Fibroblast of the aortic adventitia (primary cell): ENCODE measurements around the gene PGLYRP3. TPM values are rescaled to one million over a fixed set of nuclear protein-coding genes. Genes with fewer than 3 reads are reported as not detected.

Experiments
- DNase-seq: peaks from one replicate; pipeline ENCODE4 v3.0.0-alpha.2; 2010; ENCODE audit warnings: low read depth
- H3K4me3 ChIP-seq: 2 replicates; pipeline ENCODE4 v1.5.1; 2011; ENCODE audit warnings: low read depth, mild to moderate bottlenecking, control low read depth, low read length, moderate library complexity
- total RNA-seq: library from RNA; depleted of rRNA; stranded (reverse); fragments of >200 nt; gene quantifications from 2 replicates; pipeline ENCODE4 v1.2.3, GENCODE V29; 2012; ENCODE audit warnings: low replicate concordance
- TF ChIP-seq, protein P1 (sequence below): IDR thresholded peaks from 2 replicates; pipeline ENCODE4 v1.5.1; 2011; ENCODE audit warnings: mild to moderate bottlenecking, low read length, control low read depth, inconsistent platforms; ENCODE audit not compliant: insufficient read depth

PGLYRP3 gene
- total RNA-seq, 1 donor = not detected

DNA sequence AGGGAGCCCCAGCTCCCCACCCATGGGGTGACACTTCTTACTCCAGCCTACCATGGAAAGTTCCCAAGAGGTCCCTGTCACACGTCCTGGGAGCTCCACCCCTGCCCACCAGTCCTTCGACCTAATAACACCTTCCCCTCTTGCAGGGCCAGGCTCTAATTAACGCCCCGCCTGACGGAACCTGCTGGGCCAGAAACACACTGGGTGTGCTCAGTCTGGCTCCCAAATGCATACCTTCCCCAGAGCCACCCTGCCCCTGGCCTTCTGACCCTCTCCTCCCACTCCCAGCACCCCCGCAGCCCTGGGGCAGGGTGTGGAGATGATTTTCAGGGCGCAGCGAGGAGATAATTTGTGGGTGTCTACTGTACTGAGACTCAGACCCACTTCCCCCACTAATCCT lies 20.6 kb downstream of the PGLYRP3 start:
- TF ChIP-seq, protein P1, sequence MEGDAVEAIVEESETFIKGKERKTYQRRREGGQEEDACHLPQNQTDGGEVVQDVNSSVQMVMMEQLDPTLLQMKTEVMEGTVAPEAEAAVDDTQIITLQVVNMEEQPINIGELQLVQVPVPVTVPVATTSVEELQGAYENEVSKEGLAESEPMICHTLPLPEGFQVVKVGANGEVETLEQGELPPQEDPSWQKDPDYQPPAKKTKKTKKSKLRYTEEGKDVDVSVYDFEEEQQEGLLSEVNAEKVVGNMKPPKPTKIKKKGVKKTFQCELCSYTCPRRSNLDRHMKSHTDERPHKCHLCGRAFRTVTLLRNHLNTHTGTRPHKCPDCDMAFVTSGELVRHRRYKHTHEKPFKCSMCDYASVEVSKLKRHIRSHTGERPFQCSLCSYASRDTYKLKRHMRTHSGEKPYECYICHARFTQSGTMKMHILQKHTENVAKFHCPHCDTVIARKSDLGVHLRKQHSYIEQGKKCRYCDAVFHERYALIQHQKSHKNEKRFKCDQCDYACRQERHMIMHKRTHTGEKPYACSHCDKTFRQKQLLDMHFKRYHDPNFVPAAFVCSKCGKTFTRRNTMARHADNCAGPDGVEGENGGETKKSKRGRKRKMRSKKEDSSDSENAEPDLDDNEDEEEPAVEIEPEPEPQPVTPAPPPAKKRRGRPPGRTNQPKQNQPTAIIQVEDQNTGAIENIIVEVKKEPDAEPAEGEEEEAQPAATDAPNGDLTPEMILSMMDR = no peak
- no peak overlapping the region for H3K4me3 ChIP-seq
- DNase-seq = no peak

DNA sequence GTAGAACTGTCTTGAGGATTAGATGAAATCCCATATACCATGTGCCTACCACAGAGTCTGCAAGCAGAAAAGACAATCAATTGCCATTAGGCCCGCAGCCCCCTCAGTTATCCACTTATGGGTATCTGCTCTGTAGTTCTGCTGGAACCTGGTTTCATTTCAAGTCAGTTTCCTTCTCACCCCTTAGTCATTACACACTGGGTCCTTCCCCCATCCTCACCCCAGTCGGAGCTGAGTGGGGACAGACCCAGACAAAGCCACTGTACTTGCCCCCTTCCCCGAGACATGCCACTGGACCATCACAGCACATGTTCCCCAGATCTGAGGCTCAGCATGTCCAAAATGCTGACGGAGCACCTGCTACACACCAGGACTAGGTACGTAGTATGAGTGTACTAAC lies 21.2 kb downstream of the PGLYRP3 start:
- DNase-seq = no peak
- TF ChIP-seq, protein P1 = no peak
- no peak overlapping the region for H3K4me3 ChIP-seq

DNA sequence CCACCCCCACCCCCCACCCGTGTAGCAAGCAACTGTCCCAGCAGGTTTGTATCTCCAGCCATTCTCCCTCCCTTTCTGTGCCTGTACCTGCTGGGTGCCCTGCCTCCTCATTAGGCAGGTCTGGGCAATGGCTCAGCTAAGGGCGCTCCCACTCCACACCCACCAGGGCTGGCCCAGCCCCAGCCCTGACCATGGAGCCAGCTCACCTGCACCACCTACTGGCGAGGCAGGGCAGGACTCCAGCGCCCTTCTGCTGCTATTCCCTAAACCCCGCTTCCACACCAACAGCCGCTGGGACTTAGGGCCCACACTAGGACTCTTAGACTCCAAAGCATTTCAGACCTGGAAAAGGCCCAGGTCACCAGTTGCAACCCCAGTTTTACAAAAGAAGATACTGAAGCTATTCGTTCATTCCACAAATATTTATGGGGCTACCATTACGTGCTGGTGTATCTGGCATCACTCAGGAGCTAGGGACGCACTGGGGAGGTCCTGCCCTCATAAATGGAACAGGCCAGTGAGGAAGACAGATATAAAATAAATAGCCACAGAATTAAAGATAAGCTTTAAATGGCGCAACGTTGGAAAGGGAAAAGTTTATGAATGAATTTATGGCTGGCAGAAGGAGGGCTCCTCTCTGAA lies 24.0 kb downstream of the PGLYRP3 start:
- TF ChIP-seq, protein P1 = peak; percentile 24
- DNase-seq = no peak

DNA sequence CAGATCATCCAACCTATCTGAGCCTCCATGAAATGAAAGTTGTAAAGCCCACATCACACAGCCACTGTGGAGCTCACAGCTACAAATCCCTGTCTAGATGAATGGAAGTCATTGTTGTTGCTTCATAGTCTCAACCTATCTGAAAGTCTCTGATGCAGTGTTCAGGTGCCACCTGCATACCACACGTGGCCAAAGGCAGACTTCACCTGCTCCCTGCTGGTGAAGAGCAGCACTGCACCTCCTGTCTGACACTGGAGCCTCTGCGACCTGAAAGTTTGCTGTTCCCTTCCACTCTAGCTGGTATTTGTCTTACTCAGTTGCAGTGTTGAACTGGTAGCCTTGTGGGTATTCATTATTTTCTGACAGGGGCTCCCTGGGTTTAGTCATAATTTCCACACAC lies 34.9 kb downstream of the PGLYRP3 start:
- H3K4me3 ChIP-seq = no peak overlapping the region

More for the DNA sequence above, 24.0 kb downstream of the PGLYRP3 start:
- no peak overlapping the region for H3K4me3 ChIP-seq

DNA sequence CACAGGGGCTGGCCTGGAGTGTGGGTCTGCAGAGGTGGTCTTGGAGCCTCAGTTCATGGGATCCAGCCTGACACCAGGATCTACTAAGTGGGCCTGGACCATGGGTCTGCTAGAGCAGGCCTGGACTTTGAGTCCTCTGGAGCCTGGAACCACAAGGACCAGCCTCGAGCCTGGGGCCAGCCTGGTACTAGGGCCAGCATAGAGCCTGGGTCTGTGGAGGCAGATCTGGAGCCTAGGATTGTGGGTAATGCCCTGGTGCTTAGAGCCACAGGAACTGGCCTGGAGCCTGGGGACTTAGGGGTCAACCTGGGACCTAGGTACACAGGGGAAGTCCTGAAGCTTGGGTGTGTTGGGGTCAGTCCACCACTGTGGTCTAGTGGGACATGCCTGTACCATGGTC lies 40.6 kb downstream of the PGLYRP3 start:
- H3K4me3 ChIP-seq = no peak overlapping the region
- no peak for DNase-seq
- TF ChIP-seq, protein P1 = no peak

More for the DNA sequence above, 34.9 kb downstream of the PGLYRP3 start:
- no peak for DNase-seq
- TF ChIP-seq, protein P1 = peak; percentile 45

DNA sequence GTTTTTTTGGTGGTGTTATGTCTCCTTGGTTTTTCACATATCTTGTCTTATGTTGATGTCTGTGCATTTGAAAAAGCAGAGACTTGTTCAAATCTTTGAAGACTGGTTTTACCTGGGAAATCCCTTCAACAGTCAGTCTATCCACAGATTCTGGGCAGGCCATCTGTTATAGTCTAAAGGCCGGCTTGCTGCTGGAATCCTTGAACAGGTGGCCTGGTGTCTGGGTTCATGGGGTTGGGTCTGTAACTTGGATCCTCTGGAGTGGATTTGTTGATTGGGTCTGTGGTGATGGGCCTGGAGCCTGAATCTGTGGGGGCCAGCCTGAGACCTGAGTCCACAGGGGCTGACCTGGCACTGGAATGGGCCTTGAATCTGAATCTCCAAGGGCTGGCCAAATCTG lies 41.0 kb downstream of the PGLYRP3 start:
- no peak overlapping the region for H3K4me3 ChIP-seq
- TF ChIP-seq, protein P1 = no peak
- DNase-seq = no peak

DNA sequence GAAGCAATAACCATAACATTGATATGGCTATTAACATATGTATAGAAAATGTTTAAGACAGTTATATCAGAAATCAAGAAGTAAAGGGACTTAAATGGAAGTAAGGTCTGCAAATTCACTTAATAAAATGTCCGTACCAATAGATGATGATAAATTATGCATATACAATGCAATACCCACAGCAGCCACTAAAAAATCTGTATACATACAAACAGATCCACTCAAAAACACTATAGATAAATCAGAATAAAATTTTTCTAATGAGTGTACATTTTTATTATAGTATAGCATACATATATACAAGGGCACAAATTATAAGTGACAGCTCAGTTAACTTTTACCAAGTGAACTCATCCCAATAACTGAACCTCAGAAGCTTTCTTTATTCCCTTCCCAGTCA lies 47.3 kb downstream of the PGLYRP3 start:
- H3K4me3 ChIP-seq = no peak overlapping the region
- TF ChIP-seq, protein P1 = no peak
- no peak for DNase-seq
